GM19395 (cell line): ENCODE data around the gene IFI6.
"Not testable (repeated sequence)": the region's sequence is repeated elsewhere in the genome, so short reads cannot be mapped to it uniquely, and the experiment has no call there.

ENCODE experiments used
- ATAC-seq: cut with Tn5 transposase; IDR thresholded peaks from one replicate; pipeline ENCODE4 v1.9.1; 2021; ENCODE audit warnings: mild to moderate bottlenecking, moderate library complexity; ENCODE audit not compliant: unreplicated experiment

Gene IFI6, protein sequence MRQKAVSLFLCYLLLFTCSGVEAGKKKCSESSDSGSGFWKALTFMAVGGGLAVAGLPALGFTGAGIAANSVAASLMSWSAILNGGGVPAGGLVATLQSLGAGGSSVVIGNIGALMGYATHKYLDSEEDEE

DNA sequence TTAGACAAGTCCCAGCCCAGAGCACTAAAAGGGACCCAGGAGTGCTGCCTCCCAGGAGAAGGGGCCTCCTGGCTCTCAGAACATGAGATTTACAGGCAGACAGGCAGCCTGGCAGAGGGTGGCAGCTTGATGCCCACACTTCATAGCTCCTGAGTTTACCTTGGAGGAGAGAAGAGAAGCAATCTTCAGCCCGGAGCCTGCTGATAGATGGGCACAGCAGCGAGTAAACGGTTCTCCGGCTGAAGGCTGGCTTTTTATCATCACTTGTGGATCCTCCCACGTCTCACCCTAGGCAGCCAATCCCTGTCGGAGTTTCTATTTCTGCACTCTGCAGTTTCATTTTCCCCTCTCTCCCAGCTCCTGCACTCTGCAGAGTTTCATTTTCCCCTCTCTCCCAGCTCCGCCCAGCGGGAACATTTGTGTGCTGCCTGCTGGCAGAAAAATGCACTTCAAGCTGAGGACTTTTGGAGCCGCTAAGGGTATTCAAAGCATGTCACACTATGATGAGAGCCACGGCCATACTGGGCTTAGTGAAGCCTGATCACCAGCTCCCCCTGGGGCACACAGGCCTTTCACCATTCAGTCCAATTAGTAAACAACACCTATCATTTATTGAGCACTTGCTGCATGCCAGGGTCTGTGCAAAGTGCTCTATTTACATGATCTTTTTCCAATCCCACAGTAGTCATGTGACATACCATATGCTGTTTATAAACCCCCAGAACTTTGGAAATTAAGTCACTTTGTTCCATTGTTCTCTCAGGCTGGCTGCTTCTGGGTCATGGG, at the start of gene IFI6:
Gene IFI6, minus strand, starts transcription at position 229 of the 786 bp plus-strand sequence. CDS start 2,878 bp downstream, outside the sequence.
- ATAC-seq = peak; percentile 90

DNA sequence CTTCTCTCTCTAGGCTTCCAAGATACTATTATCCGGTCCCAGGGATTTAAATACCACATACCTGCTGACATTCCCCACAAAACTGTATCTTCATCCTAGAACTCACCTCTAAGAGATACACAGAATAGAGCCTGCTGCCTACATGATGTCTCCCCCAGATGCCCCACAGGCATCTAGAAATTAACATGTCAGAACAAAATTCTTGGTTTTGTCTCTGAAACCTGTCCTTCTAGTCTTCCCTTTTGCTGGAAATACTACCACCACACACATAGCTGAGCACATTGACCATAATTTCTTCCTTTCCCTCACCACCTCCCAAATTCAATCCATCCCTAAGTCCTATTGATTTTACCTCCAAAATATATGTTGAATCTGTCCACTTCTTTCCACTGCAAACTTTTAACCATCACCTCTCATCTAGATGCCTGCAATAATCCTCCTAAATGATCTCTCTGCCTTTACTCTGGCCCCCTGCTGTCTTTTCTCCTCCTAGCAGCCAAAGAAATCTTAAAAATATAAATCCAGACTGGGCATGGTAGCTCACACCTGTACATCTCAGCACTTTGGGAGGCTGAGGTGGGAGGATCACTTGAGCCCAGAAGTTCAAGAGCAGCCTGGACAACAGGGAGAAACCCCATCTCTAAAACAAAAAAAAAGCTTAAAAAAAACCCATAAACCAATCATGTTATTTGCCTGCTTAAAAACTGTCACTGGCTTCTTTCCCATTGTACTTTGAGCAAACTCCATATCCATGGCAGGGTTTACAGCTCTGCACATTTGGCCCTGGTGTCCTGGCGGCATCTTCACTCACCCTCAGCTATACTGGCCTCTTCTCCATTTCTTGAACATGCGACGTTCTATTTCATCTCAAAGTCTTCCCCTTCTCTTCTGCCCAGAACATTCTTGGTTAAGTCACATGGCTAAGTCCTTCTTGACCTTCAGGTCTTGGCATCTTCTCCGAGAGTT, 47.6 kb upstream of the IFI6 start:
- ATAC-seq = no peak

DNA sequence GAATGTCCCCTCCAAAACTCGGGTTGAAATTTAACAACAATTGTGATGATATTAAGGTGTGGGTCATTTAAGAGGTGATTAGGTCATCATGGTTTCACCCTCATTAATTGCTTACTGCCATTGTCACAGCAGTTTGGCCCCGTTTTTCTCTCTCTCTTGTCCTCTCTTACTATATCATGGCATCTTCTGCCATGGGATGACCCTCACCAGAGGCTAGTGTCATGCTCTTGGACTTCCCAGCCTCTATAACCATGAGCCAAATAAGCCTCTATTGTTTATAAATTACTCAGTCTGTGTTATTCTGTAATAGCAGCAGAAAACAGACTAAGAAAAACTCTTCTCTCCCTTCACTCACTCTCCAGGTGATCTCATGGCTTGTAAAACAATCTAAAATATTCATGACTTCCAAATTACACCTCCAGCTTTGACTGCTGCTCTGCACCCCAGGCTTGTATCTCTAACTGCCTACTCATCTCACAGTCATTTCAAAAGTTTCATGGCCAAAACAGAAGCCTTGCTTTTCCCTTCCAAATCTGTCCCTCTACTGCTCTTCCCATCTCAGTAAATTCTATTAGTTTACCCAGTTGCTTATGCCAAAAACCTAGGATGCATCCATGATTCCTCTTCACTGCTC, 44.4 kb upstream of the IFI6 start:
- no peak for ATAC-seq

DNA sequence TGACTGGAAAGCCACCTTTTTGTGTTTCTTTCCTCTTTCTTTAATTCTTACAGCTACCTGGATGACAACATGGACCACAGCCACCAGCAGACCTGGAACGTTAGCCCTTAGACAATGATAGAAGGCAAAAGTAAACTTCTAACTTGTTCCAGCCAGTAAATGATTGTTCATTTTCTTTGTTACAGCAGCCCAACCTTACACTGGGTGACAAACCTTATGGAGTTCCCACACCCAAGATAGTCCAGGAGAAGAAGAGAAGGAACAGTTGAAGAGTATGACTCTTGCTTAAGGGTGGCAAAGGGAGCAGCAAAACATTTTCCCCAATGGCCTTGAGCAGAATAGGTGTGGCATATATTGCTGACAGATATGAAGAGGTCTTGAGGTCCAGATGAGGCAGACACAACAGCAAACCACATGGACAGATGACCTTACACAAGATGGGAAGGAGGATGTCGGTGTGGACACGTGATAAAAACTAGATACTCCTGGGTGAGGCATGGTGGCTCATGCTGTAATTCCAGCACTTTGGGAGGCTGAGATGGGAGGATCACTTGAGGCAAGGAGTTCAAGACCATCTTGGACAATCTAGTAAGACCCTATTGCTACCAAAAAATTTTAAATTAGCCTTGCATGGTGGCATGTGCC, 42.0 kb upstream of the IFI6 start:
- no peak for ATAC-seq

DNA sequence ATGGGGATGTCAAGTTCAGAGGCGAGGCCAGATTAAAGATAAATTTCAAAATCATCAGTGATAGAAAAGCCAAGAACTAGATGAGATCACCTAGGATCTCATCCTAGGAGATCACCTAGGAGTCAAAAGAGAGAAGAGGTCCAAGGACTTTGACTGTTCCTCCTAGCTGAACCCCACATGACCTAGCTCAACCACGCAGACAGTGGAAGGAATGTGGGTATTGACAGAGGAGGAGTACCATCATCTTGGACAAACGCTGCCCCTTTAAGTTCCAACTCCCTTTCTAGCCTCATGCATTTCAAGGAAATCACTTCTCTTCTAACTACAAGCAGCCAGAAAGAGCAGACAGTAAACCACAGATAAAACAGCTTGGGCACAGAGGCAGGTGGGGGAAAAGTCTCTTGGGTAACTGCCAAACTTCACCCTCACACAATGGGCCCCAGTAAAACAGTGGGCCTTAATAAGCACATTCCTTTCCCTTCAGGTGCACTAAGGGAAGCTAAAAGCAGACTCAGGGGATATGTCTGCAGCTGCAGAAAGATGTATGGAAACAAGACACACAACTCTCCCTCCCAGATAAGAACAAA, 41.2 kb upstream of the IFI6 start:
- no peak for ATAC-seq

DNA sequence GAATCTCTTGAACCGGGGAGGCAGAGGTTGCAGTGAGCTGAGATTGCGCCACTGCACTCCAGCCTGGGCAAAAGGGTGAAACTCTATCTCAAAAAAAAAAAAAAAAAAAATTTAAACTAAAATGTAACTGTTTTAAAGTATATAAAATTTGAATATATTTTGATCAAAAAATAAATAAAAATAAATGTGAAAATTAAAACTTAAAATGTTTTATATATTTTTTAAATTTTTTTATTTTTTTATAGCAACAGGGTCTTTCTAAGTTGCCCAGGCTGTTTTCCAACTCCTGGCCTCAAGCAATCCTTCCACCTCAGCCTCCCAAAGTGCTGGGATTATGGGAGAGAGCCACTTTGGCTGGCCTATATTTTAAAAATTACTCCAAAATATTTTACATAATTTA, 38.6 kb upstream of the IFI6 start:
- no peak for ATAC-seq

DNA sequence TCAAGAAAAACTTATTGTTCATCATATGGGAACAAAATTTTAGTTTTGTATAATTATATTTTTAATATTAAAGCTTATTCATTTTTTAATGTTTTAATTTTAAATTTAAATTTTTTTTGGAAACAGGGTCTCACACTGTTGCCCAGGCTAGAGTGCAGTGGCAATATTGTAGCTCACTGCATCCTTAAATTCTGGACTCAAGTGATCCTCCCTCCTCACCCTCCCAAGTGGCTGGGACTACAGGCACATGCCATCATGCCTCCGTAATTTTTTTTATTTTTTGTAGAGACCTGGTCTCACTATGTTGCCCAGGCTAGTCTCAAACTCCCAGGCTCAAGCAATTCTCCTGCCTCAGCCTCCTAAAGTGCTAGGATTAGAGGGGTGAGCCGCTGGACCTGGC, 33.6 kb upstream of the IFI6 start:
- no peak for ATAC-seq

DNA sequence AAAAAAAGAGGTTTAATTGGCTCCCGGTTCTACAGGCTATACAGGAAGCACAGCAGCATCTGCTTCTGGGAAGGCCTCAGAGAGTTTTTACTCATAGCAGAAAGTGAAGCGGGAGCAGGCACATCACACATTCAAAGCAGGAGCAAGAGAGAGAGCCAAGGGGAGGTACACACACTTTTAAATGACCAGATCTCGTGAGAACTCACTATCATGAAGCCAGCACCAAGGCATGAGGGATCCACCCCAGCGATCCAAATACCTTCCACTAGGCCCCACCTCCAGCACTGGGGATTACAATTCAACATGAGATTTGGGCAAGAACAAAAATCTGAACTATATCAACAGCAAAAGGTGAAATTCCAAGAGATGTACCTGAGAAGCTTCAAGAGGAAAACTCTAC, 33.0 kb upstream of the IFI6 start:
- ATAC-seq = no peak

DNA sequence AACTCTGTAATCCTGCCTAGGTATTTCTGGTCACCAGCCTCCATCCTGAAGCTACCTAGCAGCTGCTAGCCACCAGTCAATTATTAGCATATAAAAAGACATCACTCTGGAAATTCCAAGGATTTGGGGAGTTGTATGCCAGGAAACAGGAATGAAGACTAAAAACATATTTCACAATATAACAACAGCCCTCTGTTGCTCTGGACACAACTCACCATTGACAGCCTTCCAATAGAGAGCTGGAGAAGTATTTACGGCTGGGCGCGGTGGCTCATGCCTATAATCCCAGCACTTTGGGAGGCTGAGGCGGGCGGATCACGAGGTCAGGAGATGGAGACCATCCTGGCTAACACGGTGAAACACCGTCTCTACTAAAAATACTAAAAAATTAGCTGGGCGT, 24.8 kb upstream of the IFI6 start:
- not testable (repeated sequence) for ATAC-seq

DNA sequence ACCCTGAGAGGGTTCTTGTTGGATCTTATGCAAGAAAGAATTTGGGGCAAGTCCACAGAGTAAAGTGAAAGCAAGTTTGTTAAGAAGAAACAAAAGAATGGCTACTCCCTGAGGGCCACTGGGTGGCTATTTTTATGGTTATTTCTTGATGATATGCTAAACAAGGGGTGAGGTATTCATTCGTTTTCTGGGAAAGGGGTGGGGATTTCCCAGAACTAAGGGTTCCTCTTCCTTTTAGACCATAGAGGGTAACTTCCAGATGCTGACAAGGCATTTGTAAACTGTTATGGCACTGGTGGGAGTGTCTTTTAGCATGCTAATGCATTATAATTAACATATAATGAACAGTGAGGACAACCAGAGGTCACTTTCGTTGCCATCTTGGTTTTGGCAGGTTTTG, 18.2 kb upstream of the IFI6 start:
- ATAC-seq = no peak

DNA sequence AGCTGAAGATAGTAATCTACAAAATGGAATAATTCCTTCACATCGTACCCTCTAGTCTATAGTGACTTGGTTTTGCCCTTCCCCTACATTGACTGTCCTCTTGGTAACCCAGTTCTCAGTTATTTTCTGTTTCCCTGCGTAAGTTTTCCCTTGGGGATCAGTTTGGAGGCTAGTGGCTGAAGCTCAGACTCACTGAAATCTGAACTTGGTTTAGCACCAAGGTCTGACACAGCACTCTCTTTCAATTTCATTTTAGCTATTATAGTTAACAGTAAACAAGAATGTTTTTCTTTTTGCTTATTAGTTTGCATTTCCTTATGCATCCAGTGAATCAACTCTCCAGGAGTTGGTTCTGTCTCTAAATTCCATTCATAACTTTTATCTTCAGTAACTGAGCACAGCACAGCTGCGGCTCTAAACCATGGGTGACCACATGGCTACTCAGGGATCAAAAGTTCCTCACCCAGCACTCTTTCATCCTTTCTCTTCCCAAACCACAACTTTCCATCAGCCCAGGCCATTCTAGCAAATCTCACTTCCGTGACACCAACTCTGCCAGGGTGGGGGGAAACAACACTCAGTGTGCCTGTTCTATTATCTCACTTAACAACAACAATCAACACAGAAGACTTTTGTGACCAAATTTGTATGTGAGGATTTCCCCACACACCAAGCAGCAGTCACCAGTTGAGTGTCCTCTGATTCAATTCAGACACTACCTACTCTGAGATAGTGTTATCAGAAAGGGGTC, 17.6 kb upstream of the IFI6 start:
- peak; percentile 50 for ATAC-seq

DNA sequence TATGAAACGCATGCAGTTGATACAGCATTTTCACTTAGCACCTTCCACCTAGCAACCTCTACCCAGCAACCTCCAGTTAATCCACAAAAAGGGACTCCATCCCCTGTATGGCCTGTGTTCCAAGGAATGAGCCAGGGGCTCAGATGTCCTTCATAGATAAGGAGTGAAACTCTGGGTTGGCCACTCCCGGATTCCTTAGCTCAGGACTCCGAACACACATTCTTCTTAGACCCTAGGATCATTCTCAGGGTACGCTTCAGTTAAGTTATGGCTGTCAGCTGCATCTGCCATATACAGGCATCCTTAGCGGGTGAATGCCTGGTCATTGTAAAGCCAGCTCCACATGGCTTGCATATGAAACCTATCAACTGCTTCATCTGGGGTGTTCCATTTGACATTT, 15.9 kb upstream of the IFI6 start:
- ATAC-seq = no peak

DNA sequence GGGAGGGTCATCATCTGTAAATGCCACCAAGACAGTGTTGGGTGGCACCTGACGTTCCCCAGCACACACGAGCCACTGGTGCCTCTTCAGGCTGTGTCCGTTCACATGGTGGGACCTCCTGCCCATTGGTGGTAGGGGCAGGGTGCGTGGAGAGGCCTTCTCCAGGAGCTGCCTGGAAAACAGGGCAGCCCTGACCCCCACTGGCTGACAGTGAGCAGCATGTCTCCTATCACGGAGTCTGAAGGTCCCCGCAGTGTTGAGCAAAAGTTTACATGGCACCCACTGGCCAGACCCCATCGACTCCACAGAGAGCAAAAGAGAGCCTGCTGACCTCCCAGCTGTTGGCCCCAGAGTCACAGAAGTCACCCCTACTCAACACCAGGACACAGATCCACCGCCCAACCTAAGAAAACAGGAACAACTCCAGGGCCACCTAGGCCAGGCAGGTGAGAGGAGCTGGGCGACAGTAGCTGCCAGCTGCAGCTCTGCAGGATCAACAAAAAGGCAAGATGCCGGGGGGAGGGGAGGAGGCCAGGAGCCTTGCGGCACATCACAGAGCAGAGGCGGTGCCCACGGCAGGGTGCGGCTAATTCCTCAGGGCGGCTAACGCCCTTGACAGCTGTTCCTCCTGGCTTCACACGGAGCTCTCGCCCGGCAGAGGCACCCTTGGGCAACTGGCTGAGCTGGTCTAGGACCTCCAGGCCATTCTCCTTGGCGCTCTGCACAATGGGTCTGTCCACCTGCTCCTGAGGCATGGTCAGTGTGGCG, 14.4 kb upstream of the IFI6 start:
- no peak for ATAC-seq

DNA sequence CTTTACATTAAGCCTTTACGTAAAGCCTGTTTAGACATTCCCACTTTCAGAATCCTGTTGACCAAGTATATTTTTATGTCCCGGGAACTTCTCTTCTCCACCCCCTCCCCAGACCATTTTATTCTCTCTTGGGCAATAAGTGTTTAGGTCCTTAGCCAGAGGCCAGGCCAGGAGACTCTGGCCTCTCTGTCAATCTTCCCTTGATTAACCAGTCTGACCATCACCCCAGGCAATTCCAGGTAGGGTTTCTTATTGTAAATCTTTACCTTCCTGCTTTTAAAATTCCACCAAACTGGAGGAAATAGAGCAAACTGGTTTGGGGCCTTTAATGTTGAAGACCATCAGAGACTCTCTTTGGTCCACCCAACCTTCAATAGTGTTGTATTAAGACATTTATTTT, 12.2 kb upstream of the IFI6 start:
- ATAC-seq = no peak

DNA sequence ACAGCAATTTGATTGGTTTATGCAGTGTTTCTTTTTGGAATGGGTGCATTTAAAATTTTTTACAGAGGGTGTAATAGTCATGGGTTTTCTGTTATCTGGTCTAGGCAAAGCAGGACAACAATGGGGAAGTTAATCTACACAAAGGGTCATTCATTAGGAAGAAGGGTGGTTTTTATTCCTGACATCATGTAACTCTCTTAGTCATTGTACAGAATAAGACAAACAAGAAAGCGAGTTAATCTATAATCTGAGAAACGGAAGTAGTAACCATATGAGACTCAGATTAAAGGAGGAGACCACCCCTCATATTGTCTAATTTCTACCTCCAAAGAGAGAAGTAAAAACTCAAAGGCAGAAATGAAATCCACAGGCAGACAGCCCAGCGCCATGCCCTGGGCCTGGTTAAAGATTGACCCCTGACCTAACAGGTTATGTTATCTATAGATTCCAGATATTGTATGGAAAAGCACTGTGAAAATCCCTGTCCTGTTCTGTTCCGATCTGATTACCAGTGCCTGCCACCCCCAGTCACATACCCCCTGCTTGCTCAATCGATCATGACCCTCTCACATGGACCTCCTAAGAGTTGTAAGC, 10.5 kb upstream of the IFI6 start:
- ATAC-seq = no peak

DNA sequence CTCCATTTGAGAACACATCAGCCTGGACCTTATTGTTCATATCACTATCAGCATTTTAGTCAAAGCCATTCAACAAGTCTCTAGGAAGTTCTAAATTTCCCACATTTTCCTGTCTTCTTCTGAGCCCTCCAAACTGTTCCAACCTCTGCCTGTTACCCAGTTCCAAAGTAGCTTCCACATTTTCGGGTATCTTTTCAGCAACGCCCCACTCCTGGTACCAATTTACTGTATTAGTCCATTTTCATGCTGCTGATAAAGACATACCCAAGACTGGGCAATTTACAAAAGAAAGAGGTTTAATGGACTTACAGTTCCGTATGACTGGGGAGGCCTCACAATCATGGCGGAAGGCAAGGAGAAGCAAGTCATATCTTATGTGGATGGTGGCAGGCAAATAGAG, 9.6 kb upstream of the IFI6 start:
- not testable (repeated sequence) for ATAC-seq

DNA sequence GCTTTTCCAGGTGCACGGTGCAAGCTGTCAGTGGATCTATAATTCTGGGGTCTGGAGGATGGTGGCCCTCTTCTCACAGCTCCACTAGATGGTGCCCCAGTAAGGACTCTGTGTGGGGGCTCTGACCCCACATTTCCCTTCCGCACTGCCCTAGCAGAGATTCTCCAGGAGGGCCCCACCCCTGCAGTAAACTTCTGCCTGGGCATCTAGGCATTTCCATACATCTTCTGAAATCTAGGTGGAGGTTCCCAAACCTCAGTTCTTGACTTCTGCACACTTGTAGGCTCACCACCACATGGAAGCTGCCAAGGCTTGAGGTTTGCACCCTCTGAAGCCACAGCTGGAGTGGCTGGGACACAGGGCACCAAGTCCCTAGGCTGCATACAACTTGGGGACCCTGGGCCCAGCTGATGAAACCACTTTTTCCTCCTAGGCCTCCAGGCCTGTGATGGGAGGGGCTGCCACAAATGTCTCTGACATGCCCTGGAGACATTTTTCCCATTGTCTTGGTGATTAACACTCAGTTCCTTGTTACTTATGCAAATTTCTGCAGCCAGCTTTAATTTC, 8.3 kb upstream of the IFI6 start:
- ATAC-seq = not testable (repeated sequence)

DNA sequence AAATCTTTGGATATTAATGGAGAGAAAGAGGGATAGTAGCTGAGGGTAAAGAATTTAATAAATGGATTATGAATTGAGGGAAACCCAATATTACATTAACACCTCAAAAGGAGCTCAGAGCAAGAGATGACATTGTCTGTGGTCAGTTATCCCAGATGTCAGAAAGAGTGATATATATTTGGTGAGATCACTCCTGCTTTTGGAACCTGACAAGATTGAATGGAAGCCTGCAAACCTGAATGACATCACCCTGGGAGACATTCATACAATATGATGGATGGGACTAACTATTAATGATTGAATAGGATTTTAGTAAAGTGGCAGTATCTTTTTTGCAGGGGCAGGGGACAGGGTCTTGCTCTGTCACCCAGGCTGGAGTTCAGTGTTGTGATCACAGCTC, 6.8 kb upstream of the IFI6 start:
- no peak for ATAC-seq
